ENCODE results near the gene CIART. TPM values are rescaled to one million over a fixed set of nuclear protein-coding genes. Genes with fewer than 3 reads are reported as not detected.

CIART gene
- total and polyA plus RNA-seq, 2 experiments from 2014 or later: 17.7 to 20.6 TPM

GRCh38 chr1:150288822-150289221, 6.5 kb downstream of the CIART start:
- H3K4me3 ChIP-seq: no peak overlapping the region

GRCh38 chr1:150293433-150294253, 11.3 kb downstream of the CIART start, which contains the start of gene MRPS21:
Gene MRPS21 (plus strand): TSS chr1:150293861. CDS start chr1:150294367, 506 bp downstream.
- peak; percentile 93 to 94 for DNase-seq (ENCODE audit: low read depth in 1 of 2, low spot score in 1 of 2)
- Histone ChIP-seq H3K4me3 (peak within 1 kb of the TSS; percentile 79), H3K9me3 (ENCODE audit: low read depth) (no peaks in the 10 kb centered on the region), H3K27me3 (no peaks in the 10 kb centered on the region), H3K27ac (peak within 1 kb of the TSS; percentile 90), H3K4me1 (ENCODE audit: low read depth) (peaks cover 8% of the 10 kb centered on the region), H3K36me3 (peaks cover 5% of the 10 kb centered on the region)
- TF ChIP-seq CTCF (IDR thresholded peaks at IDR 0.05; ENCODE audit: low read depth, low read length): no peak

More at GRCh38 chr1:150288822-150289221, 6.5 kb downstream of the CIART start:
- Histone ChIP-seq H3K27me3 (no peaks in the 10 kb centered on the region), H3K36me3 (peaks cover 20% of the 10 kb centered on the region), H3K27ac (no peak overlapping the region), H3K9me3 (ENCODE audit: low read depth) (no peaks in the 10 kb centered on the region), H3K4me1 (ENCODE audit: low read depth) (peaks cover 5% of the 10 kb centered on the region)
- no peak for TF ChIP-seq CTCF (IDR thresholded peaks at IDR 0.05; ENCODE audit: low read depth, low read length)
- DNase-seq (ENCODE audit: low read depth in 1 of 2, low spot score in 1 of 2): no peak

GRCh38 chr1:150295476-150295875, 13.1 kb downstream of the CIART start:
- TF ChIP-seq CTCF (IDR thresholded peaks at IDR 0.05; ENCODE audit: low read depth, low read length): no peak
- Histone ChIP-seq H3K27ac (no peak overlapping the region), H3K36me3 (peaks cover 8% of the 10 kb centered on the region), H3K27me3 (no peaks in the 10 kb centered on the region), H3K9me3 (ENCODE audit: low read depth) (no peaks in the 10 kb centered on the region), H3K4me3 (no peak overlapping the region), H3K4me1 (ENCODE audit: low read depth) (peaks cover 7% of the 10 kb centered on the region)
- DNase-seq (ENCODE audit: low read depth in 1 of 2, low spot score in 1 of 2): no peak

- Histone ChIP-seq H3K36me3 (peaks cover 17% of the 10 kb centered on the region), H3K4me3 (no peak overlapping the region), H3K27ac (no peak overlapping the region), H3K9me3 (ENCODE audit: low read depth) (no peaks in the 10 kb centered on the region), H3K27me3 (no peaks in the 10 kb centered on the region), H3K4me1 (ENCODE audit: low read depth) (no peaks in the 10 kb centered on the region)
- TF ChIP-seq CTCF (IDR thresholded peaks at IDR 0.05; ENCODE audit: low read depth, low read length): no peak
- DNase-seq (ENCODE audit: low read depth in 1 of 2, low spot score in 1 of 2): no peak
Measured at GRCh38 chr1:150299716-150300115, 17.4 kb downstream of the CIART start.

GRCh38 chr1:150302338-150302737, 20.0 kb downstream of the CIART start:
- no peak overlapping the region for H3K27ac ChIP-seq
- no peak for DNase-seq (ENCODE audit: low read depth in 1 of 2, low spot score in 1 of 2)
- TF ChIP-seq CTCF (IDR thresholded peaks at IDR 0.05; ENCODE audit: low read depth, low read length): no peak
- no peak overlapping the region for H3K4me3 ChIP-seq
- H3K36me3 ChIP-seq: peaks cover 22% of the 10 kb centered on the region
- H3K4me1 ChIP-seq (ENCODE audit: low read depth): no peaks in the 10 kb centered on the region
- H3K9me3 ChIP-seq (ENCODE audit: low read depth): no peaks in the 10 kb centered on the region
- no peaks in the 10 kb centered on the region for H3K27me3 ChIP-seq
